GM15510 (cell line): Measurements from ENCODE around the gene COL19A1.

ENCODE experiments used
- POLR2A ChIP-seq: IDR thresholded peaks from 3 replicates; pipeline ENCODE4 v1.6.1; 2011; ENCODE audit warnings: borderline replicate concordance; ENCODE audit not compliant: insufficient read length; ENCODE audit errors: extremely low read depth

The COL19A1 gene

DNA sequence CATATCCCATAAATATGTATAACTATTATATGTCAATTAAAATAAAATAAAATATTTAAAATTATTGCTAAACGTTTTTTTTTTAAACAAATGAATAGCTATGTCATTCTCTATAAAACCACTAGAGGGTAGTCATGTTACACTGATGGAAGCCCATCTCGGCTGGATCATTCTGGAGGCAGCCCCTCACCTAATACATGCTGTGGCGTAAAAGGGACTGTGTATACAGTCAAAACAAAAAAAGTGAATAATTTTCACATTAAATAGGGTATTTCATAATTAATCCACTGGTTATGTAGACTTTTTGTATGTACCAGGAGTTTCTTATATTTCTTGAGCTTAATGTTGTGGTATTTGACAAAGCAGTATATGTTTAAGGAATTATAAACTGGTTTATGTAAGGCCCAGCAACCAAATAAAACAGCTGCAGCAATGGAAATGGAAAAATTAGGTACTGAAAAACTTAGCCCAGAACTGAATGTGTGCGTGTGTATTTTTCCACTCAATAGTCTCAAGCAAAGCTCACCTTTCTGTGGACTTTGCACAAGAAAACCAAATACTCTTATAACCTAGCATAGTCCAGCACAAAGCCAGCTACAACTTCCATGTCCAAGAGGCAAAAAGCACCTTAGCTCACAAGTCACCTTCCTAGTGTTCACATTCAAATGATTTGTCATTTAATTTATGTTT lies 354.8 kb downstream of the COL19A1 start:
- TF ChIP-seq POLR2A = no peak

DNA sequence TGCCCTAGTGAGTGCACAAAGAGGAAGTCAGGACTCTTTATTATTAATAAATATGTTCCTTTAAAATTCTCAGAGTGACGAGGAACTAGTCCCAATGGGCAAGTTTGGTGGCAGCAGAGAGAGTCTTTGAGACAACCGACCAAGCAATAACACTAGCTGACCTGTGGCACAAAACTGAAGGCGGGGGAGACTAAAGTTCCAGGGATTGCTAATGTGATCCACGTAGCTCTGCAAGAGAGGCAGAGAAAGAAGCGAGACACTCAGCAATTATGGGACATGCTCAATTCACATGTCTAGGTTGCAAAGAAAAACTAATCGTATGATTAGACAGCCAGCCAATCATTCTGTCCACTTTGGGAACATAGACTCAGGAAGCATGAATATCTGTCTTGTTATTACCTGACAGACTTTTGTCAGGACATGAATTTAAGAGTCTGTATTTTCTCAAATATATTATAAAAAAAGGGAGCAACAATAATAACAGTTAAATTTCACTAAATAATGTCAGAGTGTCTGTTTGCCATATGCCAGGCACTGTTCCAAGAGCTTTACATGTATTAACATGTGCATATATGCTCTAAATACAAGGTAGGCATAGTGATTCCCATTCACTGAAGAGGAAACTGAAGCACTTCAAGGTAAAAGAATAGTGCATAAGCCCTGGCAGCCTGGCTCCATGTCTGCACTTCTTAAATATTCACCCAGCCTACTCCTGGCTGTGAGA lies 355.5 kb downstream of the COL19A1 start:
- no peak for TF ChIP-seq POLR2A

DNA sequence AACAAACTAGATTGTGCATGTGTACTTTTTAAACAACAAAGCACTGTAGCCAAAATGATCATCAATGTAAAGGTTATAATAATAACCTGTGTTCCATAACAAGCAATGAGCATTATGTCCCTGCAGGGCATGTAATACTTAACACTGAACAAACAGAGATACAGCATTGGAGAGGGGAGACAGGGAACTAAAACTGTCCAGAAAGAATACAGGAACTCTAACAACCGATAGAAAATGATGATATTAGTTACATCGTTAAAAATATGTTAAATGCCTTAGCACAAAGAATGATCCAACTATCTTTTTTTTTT lies 356.0 kb downstream of the COL19A1 start:
- no peak for TF ChIP-seq POLR2A

DNA sequence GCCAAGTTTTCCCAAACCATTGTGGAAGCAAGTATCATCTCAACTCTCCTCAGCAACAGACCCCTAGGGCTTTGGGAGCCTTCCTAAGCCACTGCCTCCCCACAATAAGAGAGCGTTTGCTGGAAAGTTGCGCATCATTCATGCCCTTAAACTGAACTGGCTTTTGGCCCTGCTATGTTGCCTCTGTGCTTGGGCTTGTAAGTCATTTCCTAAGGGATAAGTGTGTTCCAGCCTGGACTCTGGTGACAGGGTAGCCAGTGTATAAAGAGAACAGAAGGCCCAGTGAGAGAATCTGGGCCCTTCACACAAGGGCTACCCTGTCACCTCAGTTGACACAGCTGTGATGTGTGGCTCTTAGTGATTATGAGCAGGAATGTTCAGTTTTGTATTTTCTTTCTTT lies 358.7 kb downstream of the COL19A1 start:
- TF ChIP-seq POLR2A = no peak

DNA sequence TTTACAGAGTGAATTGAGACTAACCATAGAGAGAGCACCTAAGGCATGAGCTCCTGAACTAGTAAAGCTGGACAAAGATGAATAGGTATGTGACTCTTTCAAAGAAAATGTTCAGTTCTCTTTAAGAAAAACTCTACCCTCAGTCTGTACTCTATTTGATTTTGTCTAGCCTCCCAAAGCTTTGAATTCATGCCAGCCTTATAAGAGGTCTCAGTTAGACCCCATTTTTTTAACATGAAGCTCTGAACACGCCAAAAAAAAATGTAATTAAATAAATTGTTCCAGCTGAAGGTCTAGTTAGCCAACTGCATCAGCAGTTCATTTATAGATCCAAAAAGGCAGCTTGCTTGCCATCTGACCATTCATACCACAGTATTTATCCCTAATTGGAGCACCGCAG lies 365.0 kb downstream of the COL19A1 start:
- no peak for TF ChIP-seq POLR2A

DNA sequence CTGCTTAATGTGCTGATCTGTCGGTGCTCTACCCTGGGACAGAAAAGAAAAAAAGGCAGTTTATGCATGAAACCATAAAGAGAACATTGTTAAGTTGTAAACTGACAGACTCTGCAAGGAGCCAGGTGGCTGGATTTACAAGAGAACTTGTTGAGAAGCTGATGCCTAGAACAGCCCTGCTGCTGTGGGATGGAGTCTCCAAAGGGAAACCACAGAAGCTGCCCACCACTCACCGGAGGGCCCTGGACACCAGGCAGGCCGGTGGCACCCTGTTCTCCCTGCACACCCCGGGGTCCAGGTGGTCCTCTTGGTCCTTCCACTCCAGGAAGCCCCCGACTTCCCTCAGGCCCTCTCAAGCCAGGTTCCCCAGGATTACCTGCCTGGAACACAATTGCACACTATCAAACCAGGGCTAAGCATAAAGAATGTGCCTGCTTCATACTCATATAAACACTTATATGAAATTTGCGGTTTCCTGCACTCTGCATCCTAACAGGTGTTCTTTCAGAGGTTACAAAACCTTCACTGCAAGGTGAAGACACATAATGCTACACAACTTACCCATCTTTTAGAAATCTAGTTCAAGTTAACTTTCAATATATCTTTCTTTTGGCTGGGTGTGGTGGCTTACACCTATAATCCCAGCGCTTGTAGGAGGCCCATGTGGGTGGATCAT lies 368.3 kb downstream of the COL19A1 start:
- no peak for TF ChIP-seq POLR2A

DNA sequence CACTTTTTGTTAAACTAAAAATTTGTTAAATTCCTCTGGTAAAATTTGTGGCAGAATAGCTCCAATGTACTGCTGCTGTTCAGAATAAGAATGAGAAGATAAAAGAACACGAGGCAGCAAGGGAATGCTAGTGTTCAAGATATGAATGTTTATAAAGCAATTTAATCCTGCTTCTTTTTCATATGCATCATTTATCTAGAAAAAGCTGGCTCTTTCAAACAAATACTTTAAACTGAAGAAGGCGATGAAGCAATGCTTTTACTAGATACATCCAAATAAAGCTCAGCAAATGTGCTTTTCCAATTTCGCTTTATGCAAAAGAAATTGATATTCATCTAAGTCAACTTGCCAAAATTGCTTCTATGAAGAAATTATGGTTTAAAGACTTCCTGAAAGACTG lies 370.0 kb downstream of the COL19A1 start:
- TF ChIP-seq POLR2A = no peak

DNA sequence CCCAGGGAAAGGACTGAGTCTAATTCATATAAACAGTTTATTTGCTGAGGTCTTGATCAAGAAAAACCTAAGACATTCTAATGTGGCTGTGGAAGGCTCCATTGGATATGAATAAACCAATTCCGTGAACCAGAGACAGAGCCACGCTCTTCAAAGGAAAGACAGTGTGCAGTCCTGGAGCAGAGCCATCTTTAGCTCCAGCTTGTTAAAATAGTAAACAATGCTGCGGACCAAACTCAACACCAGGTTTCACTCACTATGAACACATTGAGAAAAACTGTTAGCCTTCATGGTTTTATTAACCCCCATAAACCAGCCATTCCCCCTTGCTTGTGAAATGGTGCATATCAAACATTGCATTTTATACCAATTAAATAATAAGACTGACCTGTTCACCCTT lies 374.7 kb downstream of the COL19A1 start:
- TF ChIP-seq POLR2A = no peak

DNA sequence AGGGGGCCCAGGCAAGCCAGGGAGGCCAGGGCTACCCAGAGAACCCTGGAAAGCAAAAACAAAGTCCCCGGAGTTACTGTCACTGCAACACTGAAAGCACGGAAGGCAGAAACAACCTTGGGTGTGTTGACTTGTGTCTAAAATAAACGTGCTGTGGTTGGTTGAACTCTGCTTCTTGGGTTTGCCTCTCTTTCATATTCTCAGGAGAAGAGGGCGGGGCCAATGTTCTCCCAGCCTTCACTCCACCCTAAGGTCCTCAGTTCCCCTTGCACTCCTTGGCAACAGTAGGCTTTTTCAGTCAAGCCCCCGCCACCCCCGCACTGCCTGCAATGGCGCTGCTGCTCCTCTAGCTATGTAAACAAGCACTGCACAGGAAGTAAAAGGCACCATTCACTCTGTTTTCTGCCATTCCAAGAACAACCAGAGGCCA lies 375.6 kb downstream of the COL19A1 start:
- no peak for TF ChIP-seq POLR2A

DNA sequence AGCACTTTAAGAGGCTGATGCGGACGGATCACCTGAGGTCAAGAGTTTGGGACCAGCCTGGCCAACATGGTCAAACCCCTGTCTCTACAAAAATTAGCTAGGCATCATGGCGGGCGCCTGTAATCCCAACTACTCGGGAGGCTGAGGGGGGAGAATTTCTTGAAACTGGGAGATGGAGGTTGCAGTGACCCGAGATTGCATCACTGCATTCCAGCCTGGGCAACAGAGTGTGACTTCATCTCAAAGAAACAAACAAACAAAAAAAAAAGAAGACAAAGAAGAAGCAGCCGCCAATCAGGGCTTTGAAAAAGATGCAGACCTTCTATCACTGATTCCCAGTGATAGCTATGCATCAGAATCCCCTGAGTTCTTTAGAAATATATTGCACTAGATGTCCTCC lies 379.8 kb downstream of the COL19A1 start:
- TF ChIP-seq POLR2A = no peak

DNA sequence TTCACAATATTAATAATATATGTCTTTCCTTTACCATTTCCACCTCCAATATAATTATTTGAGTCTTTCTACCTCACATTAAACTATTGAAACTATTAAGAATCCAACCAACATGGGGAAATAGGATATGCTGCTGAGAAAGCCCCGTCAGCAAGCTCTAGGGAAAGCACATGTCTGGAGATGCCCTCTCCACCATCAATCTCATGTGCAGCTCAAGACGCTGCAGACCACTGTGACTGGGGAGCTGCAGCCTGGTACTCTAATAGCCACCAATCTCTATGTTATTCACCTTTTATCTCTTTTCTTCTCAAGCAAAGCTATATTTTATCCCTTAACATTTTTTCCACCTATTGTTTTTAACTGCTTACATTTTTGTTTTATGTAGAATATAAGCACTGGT lies 386.2 kb downstream of the COL19A1 start:
- no peak for TF ChIP-seq POLR2A

DNA sequence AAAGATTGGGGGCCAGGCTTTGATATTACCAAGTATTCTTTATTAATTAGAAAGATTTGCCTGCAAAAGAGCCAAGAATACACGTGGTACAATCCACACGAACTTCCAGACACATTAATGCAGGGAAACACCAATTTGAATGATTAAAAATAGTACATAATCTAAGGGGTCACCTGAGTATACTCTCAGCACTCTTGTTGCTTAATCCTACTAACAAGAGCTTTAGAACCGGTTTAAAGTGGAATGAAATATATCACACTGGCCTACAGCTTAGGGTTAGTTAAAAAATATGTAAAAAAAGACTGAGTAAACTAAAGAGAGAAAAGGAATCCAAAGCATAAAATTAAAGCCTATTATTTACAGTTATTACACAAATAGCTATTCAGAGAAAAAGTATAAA lies 387.6 kb downstream of the COL19A1 start:
- no peak for TF ChIP-seq POLR2A

DNA sequence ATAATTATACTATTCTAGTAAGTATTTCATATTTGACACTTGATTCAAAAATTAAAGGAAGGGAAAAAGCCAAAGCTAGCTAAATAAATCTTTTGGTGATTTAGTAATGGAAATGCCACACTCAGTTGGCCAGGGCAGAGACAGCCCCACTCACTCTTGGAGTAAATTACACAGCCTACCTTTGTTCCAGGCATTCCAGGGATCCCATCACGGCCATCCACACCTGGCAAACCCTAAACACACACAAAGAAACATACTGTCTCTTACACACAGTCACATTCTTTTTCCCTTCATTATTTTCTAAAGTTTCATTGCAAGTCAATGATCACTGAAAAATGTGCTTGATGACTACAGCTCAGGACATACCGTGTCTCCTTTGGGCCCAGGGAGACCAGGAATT lies 388.4 kb downstream of the COL19A1 start:
- TF ChIP-seq POLR2A = no peak

DNA sequence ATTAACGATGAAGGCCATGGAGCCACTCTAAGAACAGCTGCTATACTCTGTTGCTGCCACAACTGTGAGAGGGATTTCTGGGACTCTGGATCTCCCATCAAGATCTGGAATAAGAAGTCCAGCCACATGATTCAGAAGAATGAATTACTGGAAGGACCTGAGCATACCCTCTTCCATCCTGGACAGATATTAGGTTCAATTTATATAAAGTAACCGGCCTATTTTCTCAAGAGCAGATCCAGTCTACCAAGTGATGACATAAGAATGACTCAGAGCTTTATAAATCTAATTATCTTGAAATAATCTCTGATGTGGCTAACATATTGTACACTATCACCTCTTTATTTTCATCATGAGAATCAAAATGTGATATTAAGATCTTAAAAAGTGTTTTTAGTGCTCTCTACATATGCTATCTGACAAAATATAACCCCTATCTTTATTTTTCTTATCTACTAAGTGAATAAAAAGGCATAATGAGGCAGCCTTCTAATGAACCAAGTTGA lies 391.5 kb downstream of the COL19A1 start:
- TF ChIP-seq POLR2A = no peak

DNA sequence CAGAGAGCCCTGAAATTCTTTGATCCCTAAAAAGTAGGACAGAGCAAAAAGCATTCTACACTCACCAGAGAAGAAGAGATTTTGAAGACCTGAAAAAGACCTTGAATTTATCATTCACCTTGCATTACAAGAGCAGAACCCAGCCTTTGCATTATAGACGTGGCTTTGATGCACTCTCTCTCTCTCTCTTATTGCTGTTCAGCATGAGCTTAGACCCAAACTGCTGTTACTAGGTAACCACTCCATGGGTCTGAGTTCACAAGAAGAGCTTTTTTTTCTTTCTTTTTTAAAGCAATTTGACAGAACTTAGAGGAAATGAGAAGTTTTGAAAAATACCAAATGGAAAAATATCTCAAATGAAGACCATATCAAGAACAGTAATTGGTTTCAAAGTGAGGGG lies 392.1 kb downstream of the COL19A1 start:
- TF ChIP-seq POLR2A = no peak
